ENCODE measurements around the gene ROBO2. TPM values are rescaled to one million over a fixed set of nuclear protein-coding genes. Genes with fewer than 3 reads are reported as not detected.

The ROBO2 gene
- total and polyA plus RNA-seq, 10 of the 15 experiments (the other 5 are each of a cell fraction or from before 2014, with no cell fraction given): 0.22 to 2.5 (median 0.81) TPM

DNA sequence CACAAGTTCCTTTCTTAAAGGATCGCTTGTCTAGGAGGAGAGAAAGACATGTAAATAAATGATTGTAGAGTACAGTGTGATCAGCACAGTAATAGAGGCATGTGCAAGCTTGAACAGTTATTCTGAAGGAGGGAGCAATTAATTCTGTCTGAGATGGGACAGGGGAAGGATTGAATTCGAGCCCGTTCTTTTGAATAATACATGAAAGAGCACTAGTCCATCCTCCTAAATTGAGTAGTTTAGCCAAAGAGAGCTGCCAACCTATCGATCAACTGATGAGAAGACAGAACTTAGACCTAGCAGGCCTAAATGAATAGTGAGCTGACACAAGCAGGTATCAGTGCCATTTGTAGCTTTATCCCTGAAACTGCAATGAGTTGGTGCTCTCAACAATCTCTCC is 142.4 kb downstream of the ROBO2 start (continued):
- TF ChIP-seq ZNF384 (IDR thresholded peaks at IDR 0.05; ENCODE audit: borderline replicate concordance, low read depth, low read length) (no peak), ZSCAN29 (IDR thresholded peaks at IDR 0.05) (no peak), TCF7 (IDR thresholded peaks at IDR 0.05; ENCODE audit: borderline replicate concordance) (no peak), TCF12 (IDR thresholded peaks at IDR 0.05; ENCODE audit: low read depth, low read length) (no peak), EZH2 (IDR thresholded peaks at IDR 0.05; ENCODE audit: borderline replicate concordance, control insufficient read depth, low read depth, low read length) (no peak), RFX5 (IDR thresholded peaks at IDR 0.05; ENCODE audit: low read depth, low read length) (no peak), TAF1 (IDR thresholded peaks at IDR 0.05; ENCODE audit: borderline replicate concordance, low read depth, low read length) (no peak)
- TF ChIP-seq, protein P1, sequence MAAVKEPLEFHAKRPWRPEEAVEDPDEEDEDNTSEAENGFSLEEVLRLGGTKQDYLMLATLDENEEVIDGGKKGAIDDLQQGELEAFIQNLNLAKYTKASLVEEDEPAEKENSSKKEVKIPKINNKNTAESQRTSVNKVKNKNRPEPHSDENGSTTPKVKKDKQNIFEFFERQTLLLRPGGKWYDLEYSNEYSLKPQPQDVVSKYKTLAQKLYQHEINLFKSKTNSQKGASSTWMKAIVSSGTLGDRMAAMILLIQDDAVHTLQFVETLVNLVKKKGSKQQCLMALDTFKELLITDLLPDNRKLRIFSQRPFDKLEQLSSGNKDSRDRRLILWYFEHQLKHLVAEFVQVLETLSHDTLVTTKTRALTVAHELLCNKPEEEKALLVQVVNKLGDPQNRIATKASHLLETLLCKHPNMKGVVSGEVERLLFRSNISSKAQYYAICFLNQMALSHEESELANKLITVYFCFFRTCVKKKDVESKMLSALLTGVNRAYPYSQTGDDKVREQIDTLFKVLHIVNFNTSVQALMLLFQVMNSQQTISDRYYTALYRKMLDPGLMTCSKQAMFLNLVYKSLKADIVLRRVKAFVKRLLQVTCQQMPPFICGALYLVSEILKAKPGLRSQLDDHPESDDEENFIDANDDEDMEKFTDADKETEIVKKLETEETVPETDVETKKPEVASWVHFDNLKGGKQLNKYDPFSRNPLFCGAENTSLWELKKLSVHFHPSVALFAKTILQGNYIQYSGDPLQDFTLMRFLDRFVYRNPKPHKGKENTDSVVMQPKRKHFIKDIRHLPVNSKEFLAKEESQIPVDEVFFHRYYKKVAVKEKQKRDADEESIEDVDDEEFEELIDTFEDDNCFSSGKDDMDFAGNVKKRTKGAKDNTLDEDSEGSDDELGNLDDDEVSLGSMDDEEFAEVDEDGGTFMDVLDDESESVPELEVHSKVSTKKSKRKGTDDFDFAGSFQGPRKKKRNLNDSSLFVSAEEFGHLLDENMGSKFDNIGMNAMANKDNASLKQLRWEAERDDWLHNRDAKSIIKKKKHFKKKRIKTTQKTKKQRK (IDR thresholded peaks at IDR 0.05; ENCODE audit: low read depth, low read length): no peak

DNA sequence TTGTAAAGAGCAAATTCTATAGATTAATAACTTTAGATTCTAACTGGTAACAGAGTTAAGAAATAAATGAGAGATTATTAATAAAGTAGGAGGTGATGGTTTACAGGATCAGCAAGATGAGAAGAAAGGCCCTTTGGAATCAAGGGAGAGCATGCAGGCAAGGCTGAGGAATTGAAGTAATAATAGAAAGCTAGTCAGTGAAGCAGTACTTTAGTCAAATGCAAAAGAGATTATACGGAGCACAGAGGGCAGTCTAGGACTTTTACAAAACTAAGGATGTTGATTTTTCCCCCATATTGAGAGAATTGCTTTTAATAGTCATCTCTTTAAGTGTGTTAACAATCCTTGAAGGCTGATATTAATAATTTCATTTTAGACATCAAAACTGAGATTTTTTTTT is 146.4 kb downstream of the ROBO2 start:
- Histone ChIP-seq H3K9ac (ENCODE audit: control insufficient read depth, insufficient read depth, low read length) (no peak overlapping the region), H3K4me2 (ENCODE audit: control insufficient read depth, insufficient read depth) (no peak overlapping the region), H3K36me3 (ENCODE audit: control insufficient read depth in 2 of 2, insufficient read depth in 2 of 2, low read length in 1 of 2) (no peaks in the 10 kb centered on the region), H3K4me3 (no peak overlapping the region), H2AFZ (ENCODE audit: control insufficient read depth, low read depth, low read length) (no peak overlapping the region), H3K4me1 (ENCODE audit: control insufficient read depth, insufficient read depth, low read length) (no peaks in the 10 kb centered on the region), H3K27me3 (replicated peaks in 1 of 2; ENCODE audit: control insufficient read depth in 2 of 2, insufficient read depth in 2 of 2, low read length in 1 of 2) (no peaks in the 10 kb centered on the region), H3K79me2 (ENCODE audit: control insufficient read depth, insufficient read depth, low read length) (no peaks in the 10 kb centered on the region), H4K20me1 (ENCODE audit: control insufficient read depth, insufficient read depth) (no peaks in the 10 kb centered on the region), H3K9me3 (replicated peaks; ENCODE audit: control insufficient read depth, insufficient read depth, low read length) (no peaks in the 10 kb centered on the region), H3K27ac (ENCODE audit: control insufficient read depth, insufficient read depth) (no peak overlapping the region)
- 50% methylated on average over 1 of the region's 1 CpG for WGBS (ENCODE audit: insufficient coverage, insufficient replicate concordance, low lambda C conversion rate, missing lambda C conversion rate)
- DNase-seq (ENCODE audit: low read depth, low spot score) (no peak), FAIRE-seq (no peak), ATAC-seq (no peak)
- POLR2A ChIA-PET: no interaction called here
- intact Hi-C loops (cut with micrococcal nuclease; ENCODE audit: unreplicated experiment) (no loop called here), in situ Hi-C loops (cut with MboI) (no loop called here)
- RAD21 ChIA-PET (ENCODE audit: unreplicated experiment): interaction anchor here (0.7 kb wide), 1 partner anchor 314 kb away, joined by 3 read pairs; no protein-coding TSS in a partner anchor
- BruUV-seq (replicated peaks): no TSS peak
- TF ChIP-seq SIN3A (IDR thresholded peaks at IDR 0.05; ENCODE audit: low read depth, low read length) (no peak), NRF1 (conservative IDR thresholded peaks at IDR 0.05; ENCODE audit: low read depth, low read length) (no peak), RB1 (IDR thresholded peaks at IDR 0.05; ENCODE audit: borderline replicate concordance) (no peak), SMC3 (IDR thresholded peaks at IDR 0.05; ENCODE audit: borderline replicate concordance, low read length) (no peak), PAX5 (IDR thresholded peaks at IDR 0.05; ENCODE audit: borderline replicate concordance, low read depth, low read length) (no peak), EED (IDR thresholded peaks at IDR 0.05; ENCODE audit: low read depth) (no peak), HDAC6 (IDR thresholded peaks at IDR 0.05; ENCODE audit: unreplicated experiment) (no peak), ZZZ3 (IDR thresholded peaks at IDR 0.05; ENCODE audit: control insufficient read depth, insufficient read length, low read depth) (no peak), ZSCAN29 (IDR thresholded peaks at IDR 0.05) (no peak), MYB (IDR thresholded peaks at IDR 0.05; ENCODE audit: borderline replicate concordance, low read depth, low read length) (no peak), CHD2 (IDR thresholded peaks at IDR 0.05; ENCODE audit: borderline replicate concordance, low read depth, low read length) (no peak), YY1 (IDR thresholded peaks at IDR 0.05; ENCODE audit: low read depth, low read length) (no peak), RFX5 (IDR thresholded peaks at IDR 0.05; ENCODE audit: low read depth, low read length) (no peak), CHD1 (IDR thresholded peaks at IDR 0.05; ENCODE audit: low read depth, low read length) (no peak), BCL11A (IDR thresholded peaks at IDR 0.05; ENCODE audit: low read depth, low read length) (no peak), HDGF (IDR thresholded peaks at IDR 0.05) (no peak)
- TF ChIP-seq, protein P2, sequence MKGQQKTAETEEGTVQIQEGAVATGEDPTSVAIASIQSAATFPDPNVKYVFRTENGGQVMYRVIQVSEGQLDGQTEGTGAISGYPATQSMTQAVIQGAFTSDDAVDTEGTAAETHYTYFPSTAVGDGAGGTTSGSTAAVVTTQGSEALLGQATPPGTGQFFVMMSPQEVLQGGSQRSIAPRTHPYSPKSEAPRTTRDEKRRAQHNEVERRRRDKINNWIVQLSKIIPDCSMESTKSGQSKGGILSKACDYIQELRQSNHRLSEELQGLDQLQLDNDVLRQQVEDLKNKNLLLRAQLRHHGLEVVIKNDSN (IDR thresholded peaks at IDR 0.05; ENCODE audit: borderline replicate concordance, extremely low read length, insufficient read depth, low read depth, low read length): no peak
- SMC1A ChIA-PET (ENCODE audit: uncharacterized antibody, unreplicated experiment): interaction anchor here (0.6 kb wide), 1 partner anchor 408 kb away, joined by 4 read pairs; no protein-coding TSS in a partner anchor
- CTCF ChIA-PET: interaction anchor here (1.4 kb wide), 1 partner anchor 21 kb away, joined by 3 read pairs; no protein-coding TSS in a partner anchor

Measured in GM12878 (cell line).